MCF 10A (cell line): ENCODE results near the gene TADA3. TPM values are rescaled to one million over a fixed set of nuclear protein-coding genes. Genes with fewer than 3 reads are reported as not detected.

Experiments used
- BruUV-seq: library from RNA; stranded (reverse); fragments of 400-500 nt; replicated peaks from 2 replicates; lab custom pipeline; 2021; lab: Mats Ljungman, UMichigan
- CTCF ChIA-PET: fragments of 300-600 bp; sonication (Branson Sonifier 250); formaldehyde crosslinking; extraction: SDS; loops from one replicate; lab custom pipeline; 2021; ENCODE audit warnings: antibody characterized with exemption, inconsistent platforms; lab: Yijun Ruan, JAX
- POLR2A ChIA-PET: fragments of 300-600, 350-650 bp; sonication (Branson Sonifier 250); formaldehyde crosslinking; extraction: SDS; loops from one replicate; lab custom pipeline; 2020; ENCODE audit warnings: antibody characterized with exemption, inconsistent platforms; lab: Yijun Ruan, JAX
- DNase-seq: peaks from one replicate; pipeline ENCODE4 v3.0.0-alpha.2; 2018; ENCODE audit not compliant: unreplicated experiment
- H3K27ac Mint-ChIP-seq: one replicate; pipeline ENCODE4 v1.8.0; 2022; ENCODE audit warnings: mild to moderate bottlenecking, low read depth, mixed read lengths; ENCODE audit not compliant: unreplicated experiment
- H3K27me3 Mint-ChIP-seq: one replicate; pipeline ENCODE4 v1.8.0; 2022; ENCODE audit warnings: mixed read lengths; ENCODE audit not compliant: insufficient read depth, unreplicated experiment
- H3K36me3 Mint-ChIP-seq: one replicate; pipeline ENCODE4 v1.8.0; 2022; ENCODE audit warnings: mild to moderate bottlenecking, moderate library complexity, mixed read lengths; ENCODE audit not compliant: insufficient read depth, unreplicated experiment
- H3K4me1 Mint-ChIP-seq: one replicate; pipeline ENCODE4 v1.8.0; 2022; ENCODE audit warnings: mixed read lengths; ENCODE audit not compliant: insufficient read depth, unreplicated experiment
- H3K4me3 Mint-ChIP-seq: one replicate; pipeline ENCODE4 v1.8.0; 2022; ENCODE audit warnings: mild to moderate bottlenecking, moderate library complexity, mixed read lengths; ENCODE audit not compliant: unreplicated experiment
- H3K9me3 Mint-ChIP-seq: one replicate; pipeline ENCODE4 v1.8.0; 2022; ENCODE audit warnings: mixed read lengths; ENCODE audit not compliant: unreplicated experiment
- CTCF ChIP-seq: fragments of 200-600 bp; IDR thresholded peaks from one replicate; pipeline ENCODE4 v1.8.0; 2022; ENCODE audit warnings: antibody characterized with exemption, mild to moderate bottlenecking; ENCODE audit not compliant: unreplicated experiment
- intact Hi-C: fragments of 100-400 bp; cut with micrococcal nuclease; formaldehyde crosslinking; loops from 2 replicates; pipeline ENCODE4 v1.14.1; 2022
- total RNA-seq: library from RNA; stranded (reverse); gene quantifications from 2 replicates; pipeline ENCODE4 v1.2.3, GENCODE V29; 2022

Gene TADA3
- total RNA-seq, 1 experiment from 2014 or later: 77.1 TPM

GRCh38 chr3:9837701-9838582, 45.7 kb upstream of the TADA3 start:
- POLR2A ChIA-PET: no interaction called here
- H3K9me3 Mint-ChIP-seq: no peaks in the 10 kb centered on the region
- CTCF ChIA-PET: no interaction called here
- H3K27ac Mint-ChIP-seq: no peak overlapping the region
- no peak for DNase-seq
- no TSS peak for BruUV-seq
- H3K36me3 Mint-ChIP-seq: peaks cover 49% of the 10 kb centered on the region
- peaks cover 8% of the 10 kb centered on the region for H3K4me1 Mint-ChIP-seq
- intact Hi-C loops: no loop called here
- H3K4me3 Mint-ChIP-seq: no peak overlapping the region
- H3K27me3 Mint-ChIP-seq: no peaks in the 10 kb centered on the region
- no peak for TF ChIP-seq CTCF

GRCh38 chr3:9834520-9835380, 42.5 kb upstream of the TADA3 start:
- no peak for TF ChIP-seq CTCF
- intact Hi-C loops: no loop called here
- no peaks in the 10 kb centered on the region for H3K27me3 Mint-ChIP-seq
- H3K4me1 Mint-ChIP-seq: no peaks in the 10 kb centered on the region
- peaks cover 18% of the 10 kb centered on the region for H3K36me3 Mint-ChIP-seq
- no peak for DNase-seq
- CTCF ChIA-PET: interaction anchor here (0.6 kb wide), 2 partner anchors 79 to 124 kb away, joined by 4 read pairs; no protein-coding TSS in a partner anchor
- no peak overlapping the region for H3K4me3 Mint-ChIP-seq
- peak overlapping the region; percentile 30 for H3K27ac Mint-ChIP-seq
- POLR2A ChIA-PET: interaction anchor here (0.6 to 1.6 kb wide), 3 partner anchors 10 to 149 kb away, joined by 3 read pairs; no protein-coding TSS in a partner anchor
- H3K9me3 Mint-ChIP-seq: no peaks in the 10 kb centered on the region
- no TSS peak for BruUV-seq

DNA sequence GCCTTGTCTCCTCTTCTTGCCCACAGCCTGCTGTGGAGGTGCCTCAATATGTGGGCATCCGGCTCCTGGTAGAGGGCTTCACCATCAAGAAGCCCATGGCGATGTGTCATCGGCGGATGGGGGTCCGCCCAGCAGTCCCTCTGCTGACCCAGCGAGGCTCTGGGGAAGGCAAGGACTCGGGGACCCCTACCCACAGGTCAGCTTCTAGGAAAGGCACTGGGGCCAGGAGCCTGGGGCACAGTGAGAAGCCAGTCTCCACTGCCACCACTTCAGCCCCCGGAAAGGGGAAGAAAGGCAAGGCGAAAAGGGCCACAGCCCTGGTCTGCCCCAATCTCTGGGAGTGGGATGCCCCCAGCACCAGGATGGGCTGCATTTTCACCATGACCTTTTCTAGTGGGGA, 40.8 kb upstream of the TADA3 start:
- no peak for TF ChIP-seq CTCF
- H3K27me3 Mint-ChIP-seq: no peaks in the 10 kb centered on the region
- POLR2A ChIA-PET: interaction anchor here (3.8 kb wide), 1 partner anchor 9 kb away, joined by 29 read pairs; the partner anchor contains the start of gene RPUSD3
- CTCF ChIA-PET: interaction anchor here (1.0 to 1.2 kb wide), 2 partner anchors 8 to 113 kb away, joined by 3 read pairs; no protein-coding TSS in a partner anchor
- BruUV-seq: no TSS peak
- H3K36me3 Mint-ChIP-seq: peaks cover 15% of the 10 kb centered on the region
- H3K9me3 Mint-ChIP-seq: no peaks in the 10 kb centered on the region
- no peaks in the 10 kb centered on the region for H3K4me1 Mint-ChIP-seq
- no peak for DNase-seq
- H3K27ac Mint-ChIP-seq: no peak overlapping the region
- no peak overlapping the region for H3K4me3 Mint-ChIP-seq
- intact Hi-C loops: no loop called here

DNA sequence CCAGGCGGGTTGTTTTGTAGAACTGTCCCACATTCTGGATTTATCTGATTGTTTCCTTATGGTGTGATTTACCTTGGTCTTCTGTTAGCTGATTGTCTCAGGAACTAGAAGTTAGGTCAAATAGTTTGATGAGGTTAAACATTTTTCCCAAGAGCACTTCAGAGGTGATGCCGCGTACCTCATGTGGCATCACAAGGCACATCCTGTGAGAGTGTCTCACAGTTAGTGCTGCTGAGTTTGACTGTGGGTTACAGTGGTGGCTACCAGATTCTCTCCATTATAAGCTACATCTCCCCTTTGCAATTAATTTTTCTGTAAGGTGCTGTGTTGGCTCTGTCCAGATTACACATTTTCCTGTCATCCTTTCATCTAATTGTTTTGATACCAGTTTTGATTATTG, 39.0 kb upstream of the TADA3 start:
- TF ChIP-seq CTCF: no peak
- ChIA-PET POLR2A (interaction anchor here (3.8 kb wide), 1 partner anchor 11 kb away, joined by 29 read pairs; the partner anchor contains the start of gene RPUSD3), CTCF (interaction anchor here (0.9 kb wide), 1 partner anchor 115 kb away, joined by 4 read pairs; no protein-coding TSS in a partner anchor)
- no peak for DNase-seq
- Mint-ChIP-seq H3K36me3 (peaks cover 10% of the 10 kb centered on the region), H3K27me3 (no peaks in the 10 kb centered on the region), H3K4me1 (no peaks in the 10 kb centered on the region), H3K27ac (no peak overlapping the region), H3K4me3 (no peak overlapping the region), H3K9me3 (no peaks in the 10 kb centered on the region)
- intact Hi-C loops: no loop called here
- no TSS peak for BruUV-seq
